ENCODE data around the gene MPP3.

Gene MPP3

GRCh38 chr17:43839670-43840108, 6.7 kb upstream of the MPP3 start:
- TF ChIP-seq REST (IDR thresholded peaks at IDR 0.05; ENCODE audit: low read depth) (no peak), YY1 (IDR thresholded peaks at IDR 0.05; ENCODE audit: low read depth) (peak; percentile 68), ZBTB7A (IDR thresholded peaks at IDR 0.05; ENCODE audit: low read depth) (no peak), FOXM1 (IDR thresholded peaks at IDR 0.05; ENCODE audit: borderline replicate concordance, low read depth) (peak; percentile 44; the same call in 1 of the 2 replicates), TEAD4 (IDR thresholded peaks at IDR 0.05) (peak; percentile 83; the same call in 1 of the 2 replicates), RAD21 (IDR thresholded peaks at IDR 0.05; ENCODE audit: low read depth) (no peak), TCF12 (IDR thresholded peaks at IDR 0.05; ENCODE audit: low read depth) (peak; percentile 97), TAF1 (IDR thresholded peaks at IDR 0.05; ENCODE audit: low read depth) (no peak), CEBPB (IDR thresholded peaks at IDR 0.05) (peak; percentile 48; the same call in 1 of the 2 replicates), NFIC (IDR thresholded peaks at IDR 0.05) (peak; percentile 99), EP300 (IDR thresholded peaks at IDR 0.05; ENCODE audit: borderline replicate concordance) (peak; percentile 83)
- TF ChIP-seq, protein P1, sequence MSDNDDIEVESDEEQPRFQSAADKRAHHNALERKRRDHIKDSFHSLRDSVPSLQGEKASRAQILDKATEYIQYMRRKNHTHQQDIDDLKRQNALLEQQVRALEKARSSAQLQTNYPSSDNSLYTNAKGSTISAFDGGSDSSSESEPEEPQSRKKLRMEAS (IDR thresholded peaks at IDR 0.05) = peak; percentile 73
- TF ChIP-seq, protein P2, sequence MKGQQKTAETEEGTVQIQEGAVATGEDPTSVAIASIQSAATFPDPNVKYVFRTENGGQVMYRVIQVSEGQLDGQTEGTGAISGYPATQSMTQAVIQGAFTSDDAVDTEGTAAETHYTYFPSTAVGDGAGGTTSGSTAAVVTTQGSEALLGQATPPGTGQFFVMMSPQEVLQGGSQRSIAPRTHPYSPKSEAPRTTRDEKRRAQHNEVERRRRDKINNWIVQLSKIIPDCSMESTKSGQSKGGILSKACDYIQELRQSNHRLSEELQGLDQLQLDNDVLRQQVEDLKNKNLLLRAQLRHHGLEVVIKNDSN (IDR thresholded peaks at IDR 0.05) = 0 out of 2 replicates have a peak, but pooled peaks have one; percentile 49

DNA sequence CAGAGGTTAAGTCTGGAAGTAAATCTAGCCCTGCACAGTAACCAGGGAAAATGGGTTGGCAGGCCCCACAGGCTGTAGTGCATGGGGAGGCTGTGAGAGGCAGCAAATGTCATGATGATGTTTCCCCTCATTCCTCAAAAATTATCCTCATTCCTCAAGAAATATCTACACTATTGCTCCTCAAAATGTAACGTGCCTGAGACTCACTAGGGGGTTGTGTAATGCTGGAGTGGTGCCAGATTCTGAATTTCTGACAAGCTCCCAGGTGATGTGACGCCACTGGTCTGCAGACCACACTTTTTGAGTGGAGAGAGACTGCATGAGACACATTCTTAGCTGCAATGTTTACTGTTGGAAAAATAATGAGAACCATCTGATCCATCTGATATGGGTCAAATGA, 1.2 kb upstream of the MPP3 start:
- TF ChIP-seq TAF1 (IDR thresholded peaks at IDR 0.05; ENCODE audit: low read depth) (no peak), NFIC (IDR thresholded peaks at IDR 0.05) (peak; percentile 40; the same call in 1 of the 2 replicates)

DNA sequence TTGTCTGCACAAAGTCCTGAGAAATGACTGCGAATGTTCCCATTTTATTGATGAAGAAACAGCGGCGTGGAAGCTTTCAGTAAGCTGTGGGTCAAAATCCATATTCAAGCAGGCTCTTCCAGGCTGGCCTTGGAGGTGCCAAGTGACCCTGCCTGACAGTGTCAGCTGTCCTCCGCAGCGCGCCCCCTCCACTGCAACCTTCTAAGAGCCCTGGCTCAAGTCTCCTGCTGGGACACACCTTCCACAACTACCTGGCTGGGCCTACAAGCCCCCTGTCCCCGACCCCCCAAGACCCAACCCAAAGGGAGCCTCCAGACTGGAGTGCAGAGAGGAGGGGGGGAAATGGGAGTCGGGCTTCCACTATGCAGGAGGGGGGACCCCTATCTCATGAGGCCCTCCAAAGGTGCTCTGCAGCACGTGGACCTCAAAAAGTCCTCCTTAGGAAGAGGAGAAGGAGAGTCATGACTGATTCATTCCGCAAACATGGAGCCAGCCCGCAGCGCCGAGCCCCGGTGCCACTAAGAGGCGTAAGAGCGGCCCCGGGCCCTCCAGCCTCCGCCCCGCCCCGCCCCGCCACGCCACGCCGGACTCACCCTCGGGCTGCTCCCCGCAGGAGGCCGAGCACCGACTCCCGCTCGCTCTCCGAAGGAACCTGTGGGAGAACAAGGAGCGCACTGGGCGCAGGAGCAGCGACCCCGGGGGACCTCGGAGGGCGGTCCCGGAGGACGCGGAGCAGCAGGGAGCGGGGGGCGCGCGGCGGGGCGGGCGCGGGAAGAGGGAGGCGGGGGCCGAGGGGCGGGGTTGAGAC, 574 bp downstream of the MPP3 start:
- TF ChIP-seq EP300 (IDR thresholded peaks at IDR 0.05; ENCODE audit: borderline replicate concordance) (0 out of 2 replicates have a peak, but pooled peaks have one; percentile 22), NFIC (IDR thresholded peaks at IDR 0.05) (no peak), ZBTB7A (IDR thresholded peaks at IDR 0.05; ENCODE audit: low read depth) (0 out of 2 replicates have a peak, but pooled peaks have one; percentile 11)

DNA sequence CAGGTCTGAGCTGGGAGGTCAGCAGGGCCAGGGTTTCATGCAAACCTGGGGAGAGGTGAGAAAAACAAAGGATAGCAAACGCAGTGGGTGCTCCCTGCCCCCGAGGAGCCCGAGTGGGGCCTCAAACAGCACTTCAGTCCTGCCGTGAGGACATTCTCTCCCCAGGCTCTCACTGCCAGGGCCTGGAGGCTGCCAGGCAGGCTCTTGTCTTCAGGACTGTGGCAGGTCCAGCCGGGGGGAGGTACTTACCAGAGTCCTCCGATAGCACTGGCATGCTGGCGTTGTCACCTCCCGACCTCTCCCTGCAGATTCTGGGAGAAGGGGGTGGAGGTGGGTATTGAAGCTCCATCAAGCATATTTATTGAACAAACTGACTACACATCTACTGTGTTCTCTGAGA, 1.3 kb downstream of the MPP3 start:
- no peak for TF ChIP-seq NFIC (IDR thresholded peaks at IDR 0.05)
- no peak for TF ChIP-seq TAF1 (IDR thresholded peaks at IDR 0.05; ENCODE audit: low read depth)
- no peak for TF ChIP-seq ZBTB7A (IDR thresholded peaks at IDR 0.05; ENCODE audit: low read depth)
- TF ChIP-seq, protein P2 (IDR thresholded peaks at IDR 0.05) = no peak
- no peak for TF ChIP-seq CEBPB (IDR thresholded peaks at IDR 0.05)
- TF ChIP-seq YY1 (IDR thresholded peaks at IDR 0.05; ENCODE audit: low read depth) = no peak
- TF ChIP-seq TEAD4 (IDR thresholded peaks at IDR 0.05) = no peak
- TF ChIP-seq RAD21 (IDR thresholded peaks at IDR 0.05; ENCODE audit: low read depth) = no peak
- TF ChIP-seq CREB1 (IDR thresholded peaks at IDR 0.05; ENCODE audit: low read depth) = no peak
- no peak for TF ChIP-seq FOXM1 (IDR thresholded peaks at IDR 0.05; ENCODE audit: borderline replicate concordance, low read depth)
- TF ChIP-seq TCF12 (IDR thresholded peaks at IDR 0.05; ENCODE audit: low read depth) = no peak
- TF ChIP-seq, protein P1 (IDR thresholded peaks at IDR 0.05) = no peak
- TF ChIP-seq EP300 (IDR thresholded peaks at IDR 0.05; ENCODE audit: borderline replicate concordance) = no peak
- no peak for TF ChIP-seq REST (IDR thresholded peaks at IDR 0.05; ENCODE audit: low read depth)
- TF ChIP-seq EGR1 (IDR thresholded peaks at IDR 0.05) = no peak

DNA sequence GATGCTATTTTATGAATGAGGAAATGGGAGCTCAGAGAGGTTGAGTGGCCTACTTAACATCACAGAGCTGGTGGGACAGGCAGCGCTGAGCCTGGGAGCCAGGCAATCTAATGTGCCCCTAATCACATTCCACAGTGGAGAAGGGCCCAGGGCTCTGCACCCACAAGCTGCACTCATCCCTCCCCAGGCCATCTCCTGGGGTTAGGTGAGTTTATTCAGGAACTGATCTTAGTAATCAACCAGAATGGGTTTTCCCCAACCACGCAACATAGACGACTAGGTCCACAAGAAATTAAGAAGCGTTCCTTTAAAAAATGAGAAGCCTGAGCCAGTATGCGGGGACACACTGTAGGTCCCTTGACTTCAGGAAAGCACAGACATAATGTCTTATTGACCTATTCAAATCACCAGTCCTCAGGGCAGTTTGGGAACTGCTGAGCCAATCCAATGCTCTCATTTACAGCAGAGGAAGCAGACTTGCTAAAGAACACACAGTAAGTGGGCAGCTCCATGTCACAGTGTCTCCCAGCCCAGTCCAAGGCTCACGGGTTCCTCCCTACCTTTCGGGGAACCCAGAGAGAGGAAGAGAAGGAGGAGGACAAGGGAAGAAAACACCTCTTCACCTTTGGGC, 2.3 kb downstream of the MPP3 start:
- no peak for TF ChIP-seq NFIC (IDR thresholded peaks at IDR 0.05)
- no peak for TF ChIP-seq RAD21 (IDR thresholded peaks at IDR 0.05; ENCODE audit: low read depth)

GRCh38 chr17:43829738-43830137, 3.2 kb downstream of the MPP3 start:
- no peak for TF ChIP-seq RAD21 (IDR thresholded peaks at IDR 0.05; ENCODE audit: low read depth)
- no peak for TF ChIP-seq CREB1 (IDR thresholded peaks at IDR 0.05; ENCODE audit: low read depth)
- TF ChIP-seq CEBPB (IDR thresholded peaks at IDR 0.05) = no peak
